Upper lobe of left lung (tissue), 4 donors: ENCODE measurements around the gene SPIRE2.

ENCODE experiments used
- CTCF ChIP-seq, 6 experiments: fragments of 450-650 bp in 4 of 6; fragments of 200-600 bp in 2 of 6; sonication (generic) in 2 of 6; IDR thresholded peaks; one replicate each; pipeline ENCODE4 v1.5.1; 2016 to 2019; ENCODE audit warnings: antibody characterized with exemption in 6 of 6
- EP300 ChIP-seq, 4 donors: sonication (generic); formaldehyde crosslinking; IDR thresholded peaks; one replicate each; pipeline ENCODE4 v1.5.1; 2017; ENCODE audit warnings: antibody characterized with exemption in 4 of 4, control low read depth in 2 of 4
- POLR2A ChIP-seq, 4 donors: fragments of 450-650 bp; IDR thresholded peaks; one replicate each; pipeline ENCODE4 v1.5.1; 2016 to 2017; ENCODE audit warnings: antibody characterized with exemption in 4 of 4, mild to moderate bottlenecking in 2 of 4
- POLR2AphosphoS5 ChIP-seq, 2 donors: sonication (generic); formaldehyde crosslinking; IDR thresholded peaks; one replicate each; pipeline ENCODE4 v1.5.1; 2017; ENCODE audit warnings: antibody characterized with exemption in 2 of 2

- TF ChIP-seq POLR2A (IDR thresholded peaks at IDR 0.05), result no peak
- no peak for TF ChIP-seq CTCF (IDR thresholded peaks at IDR 0.05)
- TF ChIP-seq EP300 (IDR thresholded peaks at IDR 0.05), result no peak
- no peak for TF ChIP-seq POLR2AphosphoS5 (IDR thresholded peaks at IDR 0.05)
These were observed 40.9 kb upstream of the SPIRE2 start for GRCh38 chr16:89787365-89787805.
